ENCODE measurements around the gene PRPF31. TPM values are rescaled to one million over a fixed set of nuclear protein-coding genes. Genes with fewer than 3 reads are reported as not detected.

The PRPF31 gene
- polyA plus RNA-seq, 1 experiment: 39.4 TPM

DNA sequence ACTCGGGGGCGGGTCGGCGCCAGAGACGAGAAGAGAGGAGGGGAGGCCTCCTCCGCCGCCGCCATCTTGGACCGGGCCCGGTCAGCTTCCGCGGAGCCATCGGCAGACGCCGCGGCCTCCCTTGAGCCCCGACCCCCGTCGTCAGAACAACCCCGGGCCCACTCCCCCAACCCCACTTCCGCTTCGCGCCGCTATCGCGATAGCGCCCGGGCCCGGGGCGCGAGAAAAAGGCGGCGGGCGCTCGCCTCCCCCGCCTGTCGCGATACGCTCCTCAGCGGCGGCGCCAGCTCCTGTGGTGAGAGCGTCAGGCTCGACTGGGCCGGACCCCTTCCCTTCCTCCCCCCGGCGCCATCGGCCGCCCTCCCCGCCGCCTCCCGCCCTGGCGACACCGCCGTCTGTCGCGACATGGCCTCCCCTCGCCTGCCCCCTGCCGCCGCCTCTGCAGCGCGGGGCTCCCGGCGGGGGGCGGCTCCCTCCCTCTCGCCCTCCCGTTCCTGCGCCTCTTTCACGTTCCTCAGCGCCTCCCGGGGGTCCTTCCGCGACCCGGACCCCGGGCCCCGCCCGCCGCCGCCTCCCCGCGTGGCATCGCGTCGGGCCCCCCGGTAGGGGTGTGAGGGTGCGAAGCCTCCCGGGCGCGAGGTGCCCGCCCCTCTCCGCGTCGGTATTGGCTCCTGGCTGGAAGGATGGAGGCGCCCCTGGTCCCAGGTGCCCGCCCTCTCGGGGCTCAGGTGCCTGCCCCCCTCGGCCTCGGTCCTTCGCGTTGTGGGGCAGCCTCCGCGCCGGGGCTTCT lies 22.3 kb downstream of the PRPF31 start, which contains the start of gene CNOT3:
Gene CNOT3, plus strand, starts transcription at position 64 of the 790 bp plus-strand sequence. CDS start 5,217 bp downstream, outside the sequence.
- no peak for TF ChIP-seq CTCF (IDR thresholded peaks at IDR 0.05; ENCODE audit: insufficient read depth, low read depth, low read length)
- DNase-seq (ENCODE audit: low read depth): no peak
- no peaks in the 10 kb centered on the region for H3K27me3 ChIP-seq (ENCODE audit: control insufficient read depth, insufficient read depth, low read length)
- H3K36me3 ChIP-seq (ENCODE audit: control insufficient read depth, insufficient read depth, low read length): peaks cover 12% of the 10 kb centered on the region
- ChIA-PET POLR2A (interaction anchor here (0.6 to 1.3 kb wide), 3 partner anchors 22 to 258 kb away, joined by 3 to 7 read pairs (median 7); partner anchors contain the start of genes LENG1, PRPF31 and TFPT), CTCF (interaction anchor here (1.0 to 2.0 kb wide), 2 partner anchors 10 to 345 kb away, joined by 4 to 6 read pairs; no protein-coding TSS in a partner anchor)
- H3K4me3 ChIP-seq (ENCODE audit: low read depth, low read length): peak within 1 kb of the TSS; percentile 90

GRCh38 chr19:54138489-54139256 lies 23.1 kb downstream of the PRPF31 start:
- CTCF ChIA-PET: interaction anchor here (0.6 to 2.0 kb wide), 2 partner anchors 9 to 1468 kb away, joined by 3 to 6 read pairs; no protein-coding TSS in a partner anchor
- no peak for DNase-seq (ENCODE audit: low read depth)
- POLR2A ChIA-PET: no interaction called here
- peak overlapping the region; percentile 90 for H3K4me3 ChIP-seq (ENCODE audit: low read depth, low read length)
- H3K36me3 ChIP-seq (ENCODE audit: control insufficient read depth, insufficient read depth, low read length): peaks cover 18% of the 10 kb centered on the region
- no peaks in the 10 kb centered on the region for H3K27me3 ChIP-seq (ENCODE audit: control insufficient read depth, insufficient read depth, low read length)
- no peak for TF ChIP-seq CTCF (IDR thresholded peaks at IDR 0.05; ENCODE audit: insufficient read depth, low read depth, low read length)

GRCh38 chr19:54141356-54141755 lies 25.8 kb downstream of the PRPF31 start:
- POLR2A ChIA-PET: no interaction called here

DNA sequence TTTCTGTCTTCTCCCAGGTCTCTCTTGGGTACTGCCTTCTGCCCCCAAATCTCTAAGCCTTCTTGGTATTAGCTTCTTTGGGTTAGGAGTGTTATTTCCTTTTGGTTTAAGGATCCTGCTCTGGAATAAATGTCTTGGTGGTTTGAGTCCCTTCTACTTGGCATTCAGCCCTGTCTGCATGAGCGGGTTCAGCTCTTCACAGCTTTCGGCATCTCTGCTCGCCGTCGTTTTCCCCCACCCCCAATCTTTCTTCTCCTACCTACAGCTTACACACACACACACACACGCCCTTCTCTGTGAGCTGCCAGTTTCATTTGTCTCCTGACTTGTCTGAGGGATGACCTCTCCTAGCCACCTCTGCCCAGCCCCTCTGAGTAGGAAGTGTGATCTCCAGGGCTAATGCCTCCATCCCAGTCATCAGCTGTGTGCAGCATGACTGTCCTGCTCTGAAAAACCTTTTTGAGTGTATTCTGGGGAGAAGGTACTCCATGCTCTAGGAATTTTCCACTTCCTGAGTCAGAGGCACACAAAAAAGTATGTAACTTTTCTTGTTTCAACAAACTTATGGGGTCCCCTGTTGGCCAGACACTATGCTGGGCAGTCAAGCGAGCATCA lies 26.7 kb downstream of the PRPF31 start:
- Histone ChIP-seq H3K27me3 (ENCODE audit: control insufficient read depth, insufficient read depth, low read length) (no peaks in the 10 kb centered on the region), H3K4me3 (ENCODE audit: low read depth, low read length) (no peak overlapping the region), H3K36me3 (ENCODE audit: control insufficient read depth, insufficient read depth, low read length) (peaks cover 52% of the 10 kb centered on the region)
- DNase-seq (ENCODE audit: low read depth): no peak
- ChIA-PET POLR2A (no interaction called here), CTCF (interaction anchor here (0.8 kb wide), 1 partner anchor 9 kb away, joined by 3 read pairs; no protein-coding TSS in a partner anchor)
- TF ChIP-seq CTCF (IDR thresholded peaks at IDR 0.05; ENCODE audit: insufficient read depth, low read depth, low read length): no peak

More at GRCh38 chr19:54141356-54141755, 25.8 kb downstream of the PRPF31 start:
- no peaks in the 10 kb centered on the region for H3K27me3 ChIP-seq (ENCODE audit: control insufficient read depth, insufficient read depth, low read length)
- peak; percentile 67 for DNase-seq (ENCODE audit: low read depth)
- peaks cover 44% of the 10 kb centered on the region for H3K36me3 ChIP-seq (ENCODE audit: control insufficient read depth, insufficient read depth, low read length)
- CTCF ChIA-PET: no interaction called here
- no peak overlapping the region for H3K4me3 ChIP-seq (ENCODE audit: low read depth, low read length)
- TF ChIP-seq CTCF (IDR thresholded peaks at IDR 0.05; ENCODE audit: insufficient read depth, low read depth, low read length): no peak

Data from BJ (cell line).